HG02610 (cell line): ENCODE measurements around the gene WDFY1.
A peak's percentile ranks its signal among the peaks of the same experiment; 100 is the strongest.

Experiments used
- ATAC-seq: cut with Tn5 transposase; IDR thresholded peaks from one replicate; pipeline ENCODE4 v1.9.1; 2021; ENCODE audit warnings: mild to moderate bottlenecking, moderate library complexity; ENCODE audit not compliant: unreplicated experiment

WDFY1 gene

GRCh38 chr2:223930103-223930976, 14.8 kb downstream of the WDFY1 start:
- no peak for ATAC-seq

DNA sequence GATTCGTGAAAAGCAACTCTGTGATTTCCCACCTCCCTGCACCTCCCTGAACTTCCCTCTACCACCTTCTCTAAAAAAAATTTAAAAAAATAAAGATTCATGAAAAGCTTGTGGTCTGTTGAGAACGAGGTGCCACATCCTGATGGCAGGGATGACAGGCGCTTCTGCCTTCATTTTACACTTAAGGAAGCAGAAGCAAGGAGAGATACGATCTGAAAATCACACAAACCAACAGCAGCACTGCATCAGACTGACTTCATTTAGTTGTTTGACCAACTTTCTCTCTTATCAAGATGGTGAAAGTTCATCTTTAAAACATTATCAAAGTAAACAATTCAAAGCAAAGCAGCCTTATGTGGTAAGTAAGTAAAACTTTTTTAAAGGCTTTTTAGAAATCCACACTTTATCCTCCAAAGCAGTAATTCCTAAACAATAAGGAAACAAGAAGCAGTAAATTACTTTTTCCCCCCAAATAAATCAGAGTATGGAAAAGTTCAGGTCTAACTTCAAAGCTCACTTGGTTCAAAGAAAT, 15.5 kb downstream of the WDFY1 start:
- ATAC-seq: peak; percentile 52

GRCh38 chr2:223928113-223929006, 16.8 kb downstream of the WDFY1 start:
- ATAC-seq: no peak

DNA sequence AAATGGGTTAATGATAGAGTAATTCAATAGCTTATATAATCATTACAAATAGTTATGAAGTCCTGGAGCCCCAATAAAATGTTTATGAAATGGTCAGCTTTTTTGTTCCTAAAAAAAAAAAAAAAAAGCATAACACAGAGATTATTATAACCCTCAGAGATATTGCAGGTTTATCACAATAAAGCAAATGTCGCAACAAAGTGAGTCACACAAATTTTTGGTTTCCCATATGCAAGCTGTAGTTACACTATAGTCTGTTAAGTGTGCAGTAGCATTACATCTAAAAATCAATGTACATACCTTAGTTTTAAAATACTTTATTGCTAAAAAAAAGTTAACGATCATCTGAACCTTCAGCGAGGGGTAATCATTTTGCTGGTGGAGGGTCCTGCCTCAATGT, 20.0 kb downstream of the WDFY1 start:
- no peak for ATAC-seq

DNA sequence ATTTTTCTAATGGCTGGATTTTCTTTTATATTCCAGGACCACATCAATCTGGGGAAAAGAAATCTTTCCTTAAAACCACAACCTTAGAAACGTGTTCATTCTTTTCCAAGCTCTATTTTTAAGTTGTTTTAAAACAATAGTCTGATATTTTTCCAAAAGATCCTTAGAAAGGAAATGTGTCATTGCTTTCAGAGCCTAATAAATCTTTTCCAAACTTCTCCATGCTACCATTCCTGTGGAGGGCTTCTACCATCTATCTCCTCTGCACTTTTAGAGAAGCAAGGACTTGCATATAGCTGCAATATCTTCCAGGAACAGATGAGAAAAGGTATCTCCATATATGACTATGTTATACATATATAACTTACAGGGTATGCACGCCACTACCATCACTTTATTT, 21.2 kb downstream of the WDFY1 start:
- no peak for ATAC-seq

DNA sequence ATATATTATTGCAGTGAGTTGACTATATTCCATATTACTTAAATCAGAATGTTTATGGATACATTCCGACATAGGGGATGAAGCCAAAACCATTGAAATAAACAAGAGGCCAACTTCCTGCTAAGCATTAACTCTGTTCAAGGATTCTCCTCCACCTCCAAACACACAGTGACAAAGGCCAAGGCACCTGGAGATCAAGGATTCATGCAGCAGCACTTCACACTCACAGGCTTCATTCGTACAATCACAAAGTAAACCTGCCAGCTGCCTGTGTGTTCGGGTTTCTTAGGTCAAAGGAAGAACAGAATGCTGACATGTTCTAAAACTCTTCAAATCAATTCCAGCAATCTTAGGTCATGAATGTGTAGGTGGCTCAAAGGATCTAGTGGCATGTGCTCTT, 22.8 kb downstream of the WDFY1 start:
- no peak for ATAC-seq

- ATAC-seq: no peak
Observed at GRCh38 chr2:223921204-223921603, 23.9 kb downstream of the WDFY1 start.

DNA sequence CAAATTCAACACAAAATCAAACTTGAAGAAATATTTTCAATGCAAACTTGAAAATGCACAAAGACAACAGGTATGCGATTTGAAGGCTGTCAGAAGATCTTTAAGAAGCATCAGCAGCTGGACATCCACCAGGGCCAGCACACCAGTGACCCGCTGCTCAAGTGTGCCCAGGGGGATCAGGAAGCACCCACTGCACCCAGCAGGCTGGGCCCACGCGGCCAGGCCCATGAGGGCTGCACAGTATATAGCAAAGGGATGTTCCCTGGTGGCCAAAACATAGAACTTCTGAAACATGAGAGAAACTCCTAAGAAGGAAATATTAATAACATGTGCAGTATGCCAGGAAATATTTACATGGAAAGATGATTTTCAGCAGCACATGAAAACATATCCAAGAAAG, 25.0 kb downstream of the WDFY1 start:
- ATAC-seq: no peak

- ATAC-seq: no peak
Observed at GRCh38 chr2:223918671-223919134, 26.4 kb downstream of the WDFY1 start.

GRCh38 chr2:223916181-223916920, 28.8 kb downstream of the WDFY1 start:
- ATAC-seq: no peak

DNA sequence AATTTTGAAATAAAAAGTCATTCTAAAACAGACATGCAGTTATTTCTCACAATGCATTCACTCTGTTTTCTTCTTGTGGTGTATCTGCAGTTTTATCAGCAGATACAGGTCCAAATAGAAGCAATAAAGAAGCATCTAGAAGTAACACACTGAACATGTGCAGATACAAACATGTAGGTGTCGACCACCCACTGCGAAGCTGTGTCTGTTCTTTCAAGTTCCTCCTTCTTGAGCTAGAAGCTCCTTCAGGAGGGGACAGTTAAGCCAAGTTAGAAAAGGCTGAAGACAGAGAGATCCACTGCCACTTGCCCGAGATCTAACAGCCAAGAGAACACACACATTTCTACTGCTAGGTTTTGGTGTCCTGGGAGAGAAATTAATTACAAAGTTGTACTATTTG, 30.1 kb downstream of the WDFY1 start:
- ATAC-seq: no peak

- no peak for ATAC-seq
Observed at GRCh38 chr2:223914324-223914723, 30.8 kb downstream of the WDFY1 start.

- peak; percentile 19 for ATAC-seq
Observed at GRCh38 chr2:223909001-223909741, 36.0 kb downstream of the WDFY1 start.

GRCh38 chr2:223908304-223908998, 36.7 kb downstream of the WDFY1 start:
- ATAC-seq: peak; percentile 62

DNA sequence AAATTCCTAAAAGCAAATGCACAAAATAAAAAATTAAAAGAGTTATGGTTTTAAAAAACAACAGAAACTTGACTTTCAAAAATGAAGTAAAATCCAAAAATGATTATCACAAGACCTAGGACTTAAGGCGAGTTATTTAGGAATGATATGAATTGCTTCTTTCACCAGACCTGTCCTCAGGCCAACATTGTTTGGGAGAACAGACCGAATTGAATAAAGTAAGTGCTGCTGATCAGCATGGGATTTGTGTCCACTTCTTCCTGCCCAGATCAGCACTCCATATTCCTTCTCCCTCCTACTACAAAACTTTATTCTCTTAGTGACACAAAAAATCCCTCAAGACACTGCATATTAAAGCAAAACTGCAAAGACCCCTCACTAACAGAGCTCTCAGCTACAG, 39.1 kb downstream of the WDFY1 start:
- no peak for ATAC-seq

DNA sequence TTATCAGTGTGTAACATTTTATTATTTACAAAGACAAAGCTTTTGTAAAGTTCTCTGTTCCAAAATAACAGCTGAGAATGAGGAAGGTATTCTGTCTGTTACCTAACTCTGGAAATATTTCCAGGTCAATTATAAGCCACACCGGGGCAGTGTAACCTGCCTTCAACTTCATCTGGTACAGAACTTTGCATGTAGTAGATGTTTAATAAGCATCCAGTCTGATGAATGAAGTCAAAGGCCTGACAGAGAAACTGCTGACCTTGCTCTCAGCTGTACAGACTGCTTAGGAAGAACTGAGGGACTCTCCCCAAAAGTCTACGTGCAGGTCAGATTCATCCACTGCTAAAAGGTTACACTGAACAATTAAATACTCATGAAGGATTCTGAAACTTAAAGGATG, 43.3 kb downstream of the WDFY1 start:
- ATAC-seq: no peak

DNA sequence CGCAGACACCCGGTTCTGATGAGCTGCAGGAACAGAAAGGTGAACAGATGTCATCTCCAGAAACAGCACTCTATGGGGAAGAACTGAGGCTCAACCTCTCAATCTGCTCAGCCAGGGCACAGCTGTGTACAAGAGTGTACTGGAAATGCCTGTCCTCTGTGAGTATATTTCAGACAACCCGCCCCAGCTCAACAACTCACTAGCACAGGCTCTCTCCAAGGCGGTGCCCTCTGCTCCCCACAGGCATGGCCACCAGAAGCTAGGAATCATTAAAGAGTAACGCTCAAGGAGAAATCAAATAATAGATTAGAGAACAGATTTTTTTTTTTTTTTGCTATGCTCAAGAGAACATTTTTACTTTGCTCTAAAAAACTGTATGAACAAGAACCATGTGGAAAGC, 43.8 kb downstream of the WDFY1 start:
- ATAC-seq: no peak

DNA sequence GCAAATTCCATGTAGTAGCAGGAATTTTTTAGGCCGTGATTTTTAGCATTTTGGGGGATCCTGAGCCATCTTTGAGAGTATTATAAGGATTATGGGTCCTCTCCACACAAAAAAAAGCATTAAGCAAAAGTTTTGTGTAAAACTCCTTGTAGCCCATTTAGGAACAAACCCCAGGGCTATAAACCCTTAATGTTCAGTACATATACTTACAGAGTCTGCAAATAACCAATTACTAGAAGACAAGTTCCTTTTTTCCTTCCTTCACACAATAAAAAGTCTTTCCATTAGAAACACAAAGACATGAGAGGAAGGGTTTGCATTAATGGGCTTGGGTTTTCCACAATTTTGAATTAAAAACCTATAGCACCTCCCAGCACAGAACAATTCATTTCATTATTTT, 44.6 kb downstream of the WDFY1 start:
- ATAC-seq: no peak

DNA sequence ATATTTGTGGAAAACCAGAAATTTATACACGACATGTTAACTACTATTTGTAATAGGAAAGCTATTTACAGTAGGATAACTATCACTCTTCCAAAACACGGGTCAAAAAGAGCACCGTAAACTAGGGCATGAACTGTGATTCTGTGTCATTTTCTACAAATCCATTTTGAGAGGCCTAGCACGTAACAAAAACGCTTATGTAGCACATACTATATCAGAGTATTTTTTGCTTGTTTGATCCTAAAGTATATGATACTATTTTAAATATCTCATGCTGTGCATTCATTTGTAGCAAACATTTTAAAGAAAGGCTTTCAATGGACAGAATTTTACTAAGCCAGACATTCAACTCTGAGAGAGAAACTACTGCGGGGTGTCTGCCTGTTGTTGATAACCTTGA, 45.1 kb downstream of the WDFY1 start:
- no peak for ATAC-seq
